ENCODE measurements around the gene MX2.

- TF ChIP-seq, protein P1, sequence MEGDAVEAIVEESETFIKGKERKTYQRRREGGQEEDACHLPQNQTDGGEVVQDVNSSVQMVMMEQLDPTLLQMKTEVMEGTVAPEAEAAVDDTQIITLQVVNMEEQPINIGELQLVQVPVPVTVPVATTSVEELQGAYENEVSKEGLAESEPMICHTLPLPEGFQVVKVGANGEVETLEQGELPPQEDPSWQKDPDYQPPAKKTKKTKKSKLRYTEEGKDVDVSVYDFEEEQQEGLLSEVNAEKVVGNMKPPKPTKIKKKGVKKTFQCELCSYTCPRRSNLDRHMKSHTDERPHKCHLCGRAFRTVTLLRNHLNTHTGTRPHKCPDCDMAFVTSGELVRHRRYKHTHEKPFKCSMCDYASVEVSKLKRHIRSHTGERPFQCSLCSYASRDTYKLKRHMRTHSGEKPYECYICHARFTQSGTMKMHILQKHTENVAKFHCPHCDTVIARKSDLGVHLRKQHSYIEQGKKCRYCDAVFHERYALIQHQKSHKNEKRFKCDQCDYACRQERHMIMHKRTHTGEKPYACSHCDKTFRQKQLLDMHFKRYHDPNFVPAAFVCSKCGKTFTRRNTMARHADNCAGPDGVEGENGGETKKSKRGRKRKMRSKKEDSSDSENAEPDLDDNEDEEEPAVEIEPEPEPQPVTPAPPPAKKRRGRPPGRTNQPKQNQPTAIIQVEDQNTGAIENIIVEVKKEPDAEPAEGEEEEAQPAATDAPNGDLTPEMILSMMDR (conservative IDR thresholded peaks at IDR 0.05 in 1 of 2, IDR thresholded peaks at IDR 0.05 in 1 of 2; ENCODE audit: low read depth in 1 of 2, low read length in 2 of 2), result no peak
- TF ChIP-seq EZH2 (IDR thresholded peaks at IDR 0.05; ENCODE audit: low read length, missing control alignments), result no peak
Observed at GRCh38 chr21:41406340-41406739, 44.5 kb downstream of the MX2 start.

All from fibroblast of lung (primary cell).